Stomach (tissue), 4 donors: ENCODE data around the gene WWC1.

Experiments used
- EP300 ChIP-seq: sonication (generic); formaldehyde crosslinking; IDR thresholded peaks from one replicate; pipeline ENCODE4 v1.6.1; 2017; ENCODE audit warnings: antibody characterized with exemption
- POLR2A ChIP-seq, 4 donors: fragments of 450-650 bp; IDR thresholded peaks; one replicate each; pipeline ENCODE4 v1.6.1; 2016; ENCODE audit warnings: antibody characterized with exemption in 4 of 4, control low read depth in 2 of 4, mild to moderate bottlenecking in 1 of 4, moderate library complexity in 1 of 4
- POLR2AphosphoS5 ChIP-seq, 3 donors: sonication (generic); formaldehyde crosslinking; IDR thresholded peaks; one replicate each; pipeline ENCODE4 v1.6.1; 2016; ENCODE audit warnings: antibody characterized with exemption in 3 of 3
- TF ChIP-seq, protein P1 (sequence below), 7 experiments: fragments of 450-650 bp in 4 of 7; fragments of 200-600 bp in 3 of 7; sonication (generic) in 3 of 7; IDR thresholded peaks; one replicate each; pipeline ENCODE4 v1.5.1; 2016 to 2019; ENCODE audit warnings: antibody characterized with exemption in 7 of 7, control low read depth in 2 of 7, mild to moderate bottlenecking in 1 of 7

DNA sequence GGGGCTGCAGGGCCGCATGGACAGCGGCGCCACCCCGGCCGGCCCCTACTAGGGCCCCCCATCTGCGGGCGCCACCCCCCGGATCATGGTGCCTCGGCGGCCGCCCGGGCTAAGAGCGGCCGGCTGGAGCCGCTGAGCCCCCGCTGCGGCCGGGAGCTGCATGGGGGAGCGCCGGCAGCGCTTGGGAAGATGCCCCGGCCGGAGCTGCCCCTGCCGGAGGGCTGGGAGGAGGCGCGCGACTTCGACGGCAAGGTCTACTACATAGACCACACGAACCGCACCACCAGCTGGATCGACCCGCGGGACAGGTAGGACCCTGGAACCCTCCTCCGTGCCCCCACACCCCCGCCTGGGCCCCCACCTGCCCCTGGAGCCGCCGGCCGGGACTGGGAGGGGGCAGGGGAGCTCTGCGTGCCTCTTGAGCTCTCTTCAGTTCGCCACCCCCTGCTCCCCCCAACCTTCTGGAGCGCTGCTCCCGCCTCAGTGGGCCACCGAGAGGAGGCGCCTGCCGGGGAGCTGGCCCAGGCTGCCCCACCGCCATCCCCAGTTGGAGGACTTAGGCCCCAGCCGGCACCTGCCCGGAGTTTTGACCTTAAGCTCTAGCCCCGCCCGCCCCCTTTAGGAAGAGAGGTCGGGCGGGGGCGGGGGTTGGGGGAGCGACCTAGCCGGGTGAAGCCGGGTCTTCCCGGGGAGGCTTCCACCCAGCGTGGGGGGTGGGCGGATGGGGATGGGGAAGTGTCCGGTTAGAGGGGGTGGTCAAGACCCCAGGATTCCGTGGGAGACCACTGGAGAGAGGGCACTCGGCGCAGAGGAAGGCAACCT, 730 bp downstream of the WWC1 start:
- TF ChIP-seq, protein P1, sequence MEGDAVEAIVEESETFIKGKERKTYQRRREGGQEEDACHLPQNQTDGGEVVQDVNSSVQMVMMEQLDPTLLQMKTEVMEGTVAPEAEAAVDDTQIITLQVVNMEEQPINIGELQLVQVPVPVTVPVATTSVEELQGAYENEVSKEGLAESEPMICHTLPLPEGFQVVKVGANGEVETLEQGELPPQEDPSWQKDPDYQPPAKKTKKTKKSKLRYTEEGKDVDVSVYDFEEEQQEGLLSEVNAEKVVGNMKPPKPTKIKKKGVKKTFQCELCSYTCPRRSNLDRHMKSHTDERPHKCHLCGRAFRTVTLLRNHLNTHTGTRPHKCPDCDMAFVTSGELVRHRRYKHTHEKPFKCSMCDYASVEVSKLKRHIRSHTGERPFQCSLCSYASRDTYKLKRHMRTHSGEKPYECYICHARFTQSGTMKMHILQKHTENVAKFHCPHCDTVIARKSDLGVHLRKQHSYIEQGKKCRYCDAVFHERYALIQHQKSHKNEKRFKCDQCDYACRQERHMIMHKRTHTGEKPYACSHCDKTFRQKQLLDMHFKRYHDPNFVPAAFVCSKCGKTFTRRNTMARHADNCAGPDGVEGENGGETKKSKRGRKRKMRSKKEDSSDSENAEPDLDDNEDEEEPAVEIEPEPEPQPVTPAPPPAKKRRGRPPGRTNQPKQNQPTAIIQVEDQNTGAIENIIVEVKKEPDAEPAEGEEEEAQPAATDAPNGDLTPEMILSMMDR (IDR thresholded peaks at IDR 0.05), result no peak
- no peak for TF ChIP-seq POLR2A (IDR thresholded peaks at IDR 0.05)
- no peak for TF ChIP-seq EP300
- no peak for TF ChIP-seq POLR2AphosphoS5 (IDR thresholded peaks at IDR 0.05)
